Hematopoietic multipotent progenitor cell (in vitro differentiated cells): ENCODE data around the gene TBC1D7. TPM values are rescaled to one million over a fixed set of nuclear protein-coding genes. Genes with fewer than 3 reads are reported as not detected.

ENCODE experiments used
- DNase-seq, 3 donors: peaks; one replicate each; pipeline ENCODE4 v3.0.0-alpha.2; 2011 to 2015; ENCODE audit warnings: low read depth in 2 of 3, low spot score in 2 of 3
- total RNA-seq: library from RNA; depleted of rRNA; stranded (reverse); fragments of >200 nt; gene quantifications from one replicate; pipeline ENCODE4 v1.2.3, GENCODE V29; 2012

TBC1D7 gene
- total RNA-seq, 1 donor = 14.0 TPM

- no peak for DNase-seq
These were observed 31.8 kb downstream of the TBC1D7 start for GRCh38 chr6:13296536-13296997.

GRCh38 chr6:13295576-13295975 is 32.8 kb downstream of the TBC1D7 start:
- no peak for DNase-seq

GRCh38 chr6:13294499-13295069 is 33.8 kb downstream of the TBC1D7 start:
- DNase-seq = peak in 1 of 3 donors; percentile 66

- DNase-seq = no peak
These were observed 35.6 kb downstream of the TBC1D7 start for GRCh38 chr6:13292774-13293173.

GRCh38 chr6:13290335-13290734 is 38.0 kb downstream of the TBC1D7 start:
- no peak for DNase-seq

- no peak for DNase-seq
These were observed 38.5 kb downstream of the TBC1D7 start for GRCh38 chr6:13289789-13290318.

GRCh38 chr6:13288969-13289391 is 39.4 kb downstream of the TBC1D7 start:
- no peak for DNase-seq

GRCh38 chr6:13288481-13288880 is 39.9 kb downstream of the TBC1D7 start:
- no peak for DNase-seq

GRCh38 chr6:13287104-13287503 is 41.2 kb downstream of the TBC1D7 start:
- DNase-seq = no peak

GRCh38 chr6:13286181-13286580 is 42.2 kb downstream of the TBC1D7 start:
- no peak for DNase-seq

GRCh38 chr6:13285705-13286104 is 42.6 kb downstream of the TBC1D7 start:
- no peak for DNase-seq

GRCh38 chr6:13284646-13285045 is 43.7 kb downstream of the TBC1D7 start:
- DNase-seq = no peak

GRCh38 chr6:13283331-13283730 is 45.0 kb downstream of the TBC1D7 start:
- DNase-seq = no peak

GRCh38 chr6:13282393-13283069 is 45.8 kb downstream of the TBC1D7 start:
- DNase-seq = no peak

- DNase-seq = no peak
These were observed 46.7 kb downstream of the TBC1D7 start for GRCh38 chr6:13281686-13282085.

GRCh38 chr6:13280254-13280653 is 48.1 kb downstream of the TBC1D7 start:
- peak in 2 of 3 donors; percentile 69 to 88 for DNase-seq

- DNase-seq = no peak
These were observed 49.3 kb downstream of the TBC1D7 start for GRCh38 chr6:13278991-13279390.

- DNase-seq = peak in 1 of 3 donors; percentile 63
These were observed 50.2 kb downstream of the TBC1D7 start for GRCh38 chr6:13278164-13278563.

- DNase-seq = no peak
These were observed 51.1 kb downstream of the TBC1D7 start for GRCh38 chr6:13277231-13277630.

- no peak for DNase-seq
These were observed 52.8 kb downstream of the TBC1D7 start for GRCh38 chr6:13275435-13275989.

- DNase-seq = no peak
These were observed 53.5 kb downstream of the TBC1D7 start for GRCh38 chr6:13274707-13275434.
